GM18498 (cell line): ENCODE data around the gene CPE.
"Not testable (repeated sequence)": the region's sequence is repeated elsewhere in the genome, so short reads cannot be mapped to it uniquely, and the experiment has no call there.

Experiments
- ATAC-seq: cut with Tn5 transposase; IDR thresholded peaks from one replicate; pipeline ENCODE4 v1.9.1; 2021; ENCODE audit warnings: mild to moderate bottlenecking, moderate library complexity; ENCODE audit not compliant: unreplicated experiment

Gene CPE

GRCh38 chr4:165378745-165379677 is at the start of gene CPE:
CPE (plus strand) TSS chr4:165379008; CDS start chr4:165379222, 214 bp downstream.
- peak; percentile 97 for ATAC-seq

GRCh38 chr4:165330071-165330470 is 48.7 kb upstream of the CPE start:
- ATAC-seq, result no peak

- no peak for ATAC-seq
Observed at GRCh38 chr4:165330666-165331065, 48.1 kb upstream of the CPE start.

- ATAC-seq, result no peak
Observed at GRCh38 chr4:165331359-165331758, 47.4 kb upstream of the CPE start.

GRCh38 chr4:165331823-165332222 is 47.0 kb upstream of the CPE start:
- ATAC-seq, result no peak

GRCh38 chr4:165332502-165332901 is 46.3 kb upstream of the CPE start:
- no peak for ATAC-seq

GRCh38 chr4:165335163-165335703 is 43.6 kb upstream of the CPE start:
- ATAC-seq, result no peak

GRCh38 chr4:165336743-165337142 is 42.1 kb upstream of the CPE start:
- ATAC-seq, result no peak

- not testable (repeated sequence) for ATAC-seq
Observed at GRCh38 chr4:165342340-165342739, 36.5 kb upstream of the CPE start.

GRCh38 chr4:165343353-165344191 is 35.2 kb upstream of the CPE start:
- ATAC-seq, result no peak

- ATAC-seq, result no peak
Observed at GRCh38 chr4:165345666-165346417, 33.0 kb upstream of the CPE start.

- ATAC-seq, result no peak
Observed at GRCh38 chr4:165347647-165348569, 30.9 kb upstream of the CPE start.

GRCh38 chr4:165351359-165352130 is 27.3 kb upstream of the CPE start:
- ATAC-seq, result no peak

GRCh38 chr4:165355900-165356300 is 22.9 kb upstream of the CPE start:
- ATAC-seq, result peak; percentile 67

GRCh38 chr4:165359506-165359905 is 19.3 kb upstream of the CPE start:
- no peak for ATAC-seq

- no peak for ATAC-seq
Observed at GRCh38 chr4:165360041-165360695, 18.6 kb upstream of the CPE start.

- no peak for ATAC-seq
Observed at GRCh38 chr4:165360985-165361670, 17.7 kb upstream of the CPE start.

- no peak for ATAC-seq
Observed at GRCh38 chr4:165361810-165362209, 17.0 kb upstream of the CPE start.
